Erythroblast (primary cell): ENCODE results near the gene ABCA12.

Experiments used
- GATA1 ChIP-seq: IDR thresholded peaks from 2 replicates; pipeline ENCODE4 v1.6.1; 2011; ENCODE audit warnings: low read depth, mild to moderate bottlenecking, control low read depth, low read length, moderate library complexity
- POLR2A ChIP-seq: IDR thresholded peaks from 2 replicates; pipeline ENCODE4 v1.6.1; 2011; ENCODE audit warnings: mild to moderate bottlenecking, low read length

- TF ChIP-seq POLR2A (no peak), GATA1 (no peak)
Measured at GRCh38 chr2:214881647-214882202, 256.7 kb downstream of the ABCA12 start.
